HCT116 (cell line): Measurements from ENCODE around the gene BEND6. TPM values are rescaled to one million over a fixed set of nuclear protein-coding genes. Genes with fewer than 3 reads are reported as not detected.

ENCODE experiments used
- ATAC-seq: fragments of 200-7000 bp; cut with Tn5 transposase; 2 replicates; pipeline ENCODE4 v1.9.1; 2020; ENCODE audit warnings: mild to moderate bottlenecking, moderate library complexity
- BruUV-seq: library from RNA; stranded (reverse); fragments of 400-500 nt; replicated peaks from 2 replicates; lab custom pipeline; 2021; lab: Mats Ljungman, UMichigan
- CTCF ChIA-PET: fragments of 300-600 bp; sonication (Branson Sonifier 250); formaldehyde crosslinking; loops from one replicate; lab custom pipeline; 2021; ENCODE audit warnings: antibody characterized with exemption; lab: Charles Lee
- POLR2A ChIA-PET: fragments of 300-600, 350-600 bp; sonication (Branson Sonifier 250); formaldehyde crosslinking; loops from one replicate; lab custom pipeline; 2021; ENCODE audit warnings: antibody characterized with exemption; lab: Charles Lee
- RAD21 ChIA-PET, 2 experiments: fragments of 300-600 bp; sonication (Branson Sonifier 250); formaldehyde crosslinking; loops; one replicate each; lab custom pipeline; 2023; ENCODE audit warnings: low total read pairs in 2 of 2; ENCODE audit not compliant: uncharacterized antibody in 2 of 2, unreplicated experiment in 2 of 2, low non-redundant PET in 1 of 2; lab: Charles Lee
- DNase-seq: peaks from one replicate; pipeline ENCODE4 v3.0.0-alpha.2; 2010; ENCODE audit warnings: low read depth, low spot score
- H2AFZ ChIP-seq: fragments of 200-600 bp; shearing (Covaris generic), sonication (generic); 2 replicates; pipeline ENCODE4 v1.6.1; 2017; ENCODE audit warnings: low read depth, mixed run types, mixed read lengths, antibody characterized with exemption, low read length; ENCODE audit not compliant: poor library complexity, severe bottlenecking
- H3K27ac ChIP-seq: 2 replicates; pipeline ENCODE4 v1.5.1; 2012; ENCODE audit warnings: low read depth, low read length
- H3K27me3 ChIP-seq: fragments of 200-600 bp; sonication (generic); 2 replicates; pipeline ENCODE4 v1.6.1; 2016; ENCODE audit warnings: mixed run types, low read length, mixed read lengths; ENCODE audit not compliant: insufficient read depth
- H3K36me3 ChIP-seq, 2 experiments: fragments of 200-500 bp in 1 of 2; fragments of 200-600 bp in 1 of 2; sonication (Bioruptor generic) in 1 of 2; sonication (generic) in 1 of 2; 2 replicates each; pipeline versions ENCODE4 v1.5.1 to v1.6.1; 2014 to 2016; ENCODE audit warnings: low read length in 2 of 2, inconsistent platforms in 1 of 2, mixed read lengths in 1 of 2, mixed run types in 1 of 2; ENCODE audit not compliant: insufficient read depth in 2 of 2, control insufficient read depth in 1 of 2
- H3K4me1 ChIP-seq, 2 experiments: fragments of 200-600 bp in 1 of 2; sonication (generic) in 1 of 2; 2 replicates each; pipeline versions ENCODE4 v1.5.1 to v1.6.1; 2012 to 2017; ENCODE audit warnings: low read length in 2 of 2, inconsistent platforms in 1 of 2, mild to moderate bottlenecking in 1 of 2, mixed read lengths in 1 of 2, mixed run types in 1 of 2, moderate library complexity in 1 of 2; ENCODE audit not compliant: insufficient read depth in 2 of 2, control insufficient read depth in 1 of 2
- H3K4me2 ChIP-seq: fragments of 200-600 bp; sonication (generic); 2 replicates; pipeline ENCODE4 v1.6.1; 2017; ENCODE audit warnings: mixed run types, low read length, mixed read lengths
- H3K4me3 ChIP-seq, 2 experiments: fragments of 200-600 bp in 1 of 2; sonication (generic) in 1 of 2; replicated peaks in 1 of 2; 2 replicates each; pipeline ENCODE4 v1.5.1; 2011 to 2016; ENCODE audit warnings: low read length in 2 of 2, control low read depth in 1 of 2, low read depth in 1 of 2, mild to moderate bottlenecking in 1 of 2, mixed read lengths in 1 of 2, mixed run types in 1 of 2
- H3K79me2 ChIP-seq: fragments of 200-600 bp; sonication (generic); 2 replicates; pipeline ENCODE4 v1.6.1; 2017; ENCODE audit warnings: mild to moderate bottlenecking, mixed run types, low read length, moderate library complexity, mixed read lengths; ENCODE audit not compliant: insufficient read depth
- H3K9ac ChIP-seq: fragments of 200-600 bp; sonication (generic); 2 replicates; pipeline ENCODE4 v1.6.1; 2016; ENCODE audit warnings: low read length, mixed read lengths
- H3K9me2 ChIP-seq: fragments of 200-600 bp; sonication (generic), shearing (Covaris generic); 2 replicates; pipeline ENCODE4 v1.6.1; 2017; ENCODE audit warnings: mixed run types, mild to moderate bottlenecking, moderate library complexity; ENCODE audit not compliant: insufficient read depth
- H3K9me3 ChIP-seq, 2 experiments: fragments of 200-500 bp in 1 of 2; fragments of 200-600 bp in 1 of 2; sonication (Bioruptor generic) in 1 of 2; sonication (generic) in 1 of 2; 2 replicates each; pipeline ENCODE4 v1.6.1; 2014 to 2017; ENCODE audit warnings: low read length in 2 of 2, mixed read lengths in 2 of 2, inconsistent platforms in 1 of 2, low read depth in 1 of 2, mild to moderate bottlenecking in 1 of 2, mixed run types in 1 of 2, moderate library complexity in 1 of 2; ENCODE audit not compliant: control insufficient read depth in 1 of 2, insufficient read depth in 1 of 2
- H4K20me1 ChIP-seq: fragments of 200-600 bp; sonication (generic), shearing (Covaris generic); 2 replicates; pipeline ENCODE4 v1.6.1; 2017; ENCODE audit warnings: mixed run types, mild to moderate bottlenecking, moderate library complexity; ENCODE audit not compliant: insufficient read depth
- CBX3 ChIP-seq: IDR thresholded peaks from 2 replicates; pipeline ENCODE4 v1.6.1; 2012; ENCODE audit warnings: low read depth
- CEBPB ChIP-seq: IDR thresholded peaks from 2 replicates; pipeline ENCODE4 v1.6.1; 2012; ENCODE audit warnings: low read depth
- EGR1 ChIP-seq: IDR thresholded peaks from 2 replicates; pipeline ENCODE4 v1.6.1; 2012; ENCODE audit warnings: low read depth
- ELF1 ChIP-seq: IDR thresholded peaks from 2 replicates; pipeline ENCODE4 v1.6.1; 2012; ENCODE audit warnings: low read depth, borderline replicate concordance
- EZH2 ChIP-seq: fragments of 200-600 bp; sonication (generic); IDR thresholded peaks from 2 replicates; pipeline ENCODE4 v1.6.1; 2017; ENCODE audit warnings: antibody characterized with exemption, mixed run types
- EZH2phosphoT487 ChIP-seq: fragments of 200-600 bp; IDR thresholded peaks from 2 replicates; pipeline ENCODE4 v1.6.1; 2018; ENCODE audit warnings: antibody characterized with exemption, borderline replicate concordance
- FOSL1 ChIP-seq: IDR thresholded peaks from 2 replicates; pipeline ENCODE4 v1.6.1; 2012; ENCODE audit warnings: low read depth
- JUND ChIP-seq: IDR thresholded peaks from 2 replicates; pipeline ENCODE4 v1.6.1; 2012
- POLR2AphosphoS5 ChIP-seq: IDR thresholded peaks from 2 replicates; pipeline ENCODE4 v1.6.1; 2011; ENCODE audit warnings: mild to moderate bottlenecking, low read depth, low read length, moderate library complexity
- RAD21 ChIP-seq: IDR thresholded peaks from 2 replicates; pipeline ENCODE4 v1.6.1; 2012; ENCODE audit warnings: low read depth, mild to moderate bottlenecking
- SP1 ChIP-seq: IDR thresholded peaks from 2 replicates; pipeline ENCODE4 v1.6.1; 2012; ENCODE audit warnings: low read depth
- SRF ChIP-seq: IDR thresholded peaks from 2 replicates; pipeline ENCODE4 v1.6.1; 2012; ENCODE audit warnings: low read depth
- ZFX ChIP-seq: fragments of 450-650 bp; IDR thresholded peaks from 2 replicates; pipeline ENCODE4 v1.6.1; 2017
- ZNF274 ChIP-seq: fragments of 200-500 bp; sonication (Bioruptor generic); IDR thresholded peaks from 2 replicates; pipeline ENCODE4 v1.6.1; 2014; ENCODE audit warnings: mild to moderate bottlenecking, low read depth, low read length, inconsistent platforms
- intact Hi-C: fragments of 100-400 bp; cut with micrococcal nuclease; formaldehyde crosslinking; loops from 2 replicates; pipeline ENCODE4 v1.10.0; 2022
- total RNA-seq: library from RNA; stranded (reverse); gene quantifications from one replicate; pipeline ENCODE4 v1.2.1, GENCODE V29; 2021; ENCODE audit not compliant: unreplicated experiment
- TF ChIP-seq, protein P1 (sequence below): IDR thresholded peaks from 2 replicates; pipeline ENCODE4 v1.6.1; 2012; ENCODE audit warnings: low read depth
- TF ChIP-seq, protein P2 (sequence below): IDR thresholded peaks from 2 replicates; pipeline ENCODE4 v1.6.1; 2011; ENCODE audit warnings: mild to moderate bottlenecking, low read length, moderate library complexity; ENCODE audit not compliant: insufficient replicate concordance; ENCODE audit errors: extremely low read depth
- TF ChIP-seq, protein P3 (sequence below), 3 experiments: fragments of 200-600 bp in 1 of 3; sonication (generic) in 1 of 3; IDR thresholded peaks in 2 of 3; conservative IDR thresholded peaks in 1 of 3; 2 replicates each; pipeline ENCODE4 v1.5.1; 2012 to 2017; ENCODE audit warnings: low read depth in 2 of 3, low read length in 2 of 3, antibody characterized with exemption in 1 of 3, borderline replicate concordance in 1 of 3, control low read depth in 1 of 3, mild to moderate bottlenecking in 1 of 3, mixed read lengths in 1 of 3, mixed run types in 1 of 3, moderate library complexity in 1 of 3; ENCODE audit not compliant: insufficient read depth in 1 of 3
- TF ChIP-seq, protein P4 (sequence below): IDR thresholded peaks from 2 replicates; pipeline ENCODE4 v1.6.1; 2012
- TF ChIP-seq, protein P5 (sequence below): IDR thresholded peaks from 2 replicates; pipeline ENCODE4 v1.6.1; 2012

The BEND6 gene
- total RNA-seq, 1 experiment from 2014 or later: 4.0 TPM

DNA sequence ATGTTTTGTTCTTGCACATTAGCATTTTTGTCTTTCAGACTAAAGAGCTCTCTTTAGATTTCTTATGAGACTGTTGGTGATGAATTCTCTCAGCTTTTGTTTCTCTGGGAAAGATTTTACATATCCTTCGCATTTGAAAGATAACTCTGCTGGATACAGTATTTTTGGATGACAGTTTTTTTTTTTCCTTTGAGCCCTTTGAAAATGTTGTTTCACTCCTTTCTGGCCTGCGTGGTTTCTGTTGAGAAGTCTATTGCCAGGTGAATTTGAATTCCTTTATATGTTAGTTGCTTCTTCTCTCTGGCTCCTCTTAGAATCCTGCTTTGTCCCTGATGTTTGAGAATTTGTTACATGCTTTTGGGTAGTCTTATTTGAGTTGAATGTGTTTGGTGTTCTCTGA is 69.4 kb downstream of the BEND6 start:
- no peak overlapping the region for H2AFZ ChIP-seq
- intact Hi-C loops: loop anchor here (10.0 kb wide), 1 partner anchor 290 kb away; the partner anchor contains the start of gene PRIM2
- H3K27me3 ChIP-seq: no peaks in the 10 kb centered on the region
- H3K27ac ChIP-seq: no peak overlapping the region
- H3K9ac ChIP-seq: no peak overlapping the region
- no peaks in the 10 kb centered on the region for H4K20me1 ChIP-seq
- no peak overlapping the region for H3K4me3 ChIP-seq
- no peaks in the 10 kb centered on the region for H3K36me3 ChIP-seq
- H3K9me2 ChIP-seq: no peaks in the 10 kb centered on the region
- no TSS peak for BruUV-seq
- H3K79me2 ChIP-seq: no peaks in the 10 kb centered on the region
- TF ChIP-seq SP1 (no peak), FOSL1 (no peak), EZH2phosphoT487 (no peak), JUND (no peak), RAD21 (no peak), ZFX (no peak), EZH2 (no peak), EGR1 (no peak), ELF1 (no peak), POLR2AphosphoS5 (no peak), SRF (no peak), ZNF274 (no peak), CBX3 (no peak), CEBPB (no peak)
- TF ChIP-seq, protein P1, sequence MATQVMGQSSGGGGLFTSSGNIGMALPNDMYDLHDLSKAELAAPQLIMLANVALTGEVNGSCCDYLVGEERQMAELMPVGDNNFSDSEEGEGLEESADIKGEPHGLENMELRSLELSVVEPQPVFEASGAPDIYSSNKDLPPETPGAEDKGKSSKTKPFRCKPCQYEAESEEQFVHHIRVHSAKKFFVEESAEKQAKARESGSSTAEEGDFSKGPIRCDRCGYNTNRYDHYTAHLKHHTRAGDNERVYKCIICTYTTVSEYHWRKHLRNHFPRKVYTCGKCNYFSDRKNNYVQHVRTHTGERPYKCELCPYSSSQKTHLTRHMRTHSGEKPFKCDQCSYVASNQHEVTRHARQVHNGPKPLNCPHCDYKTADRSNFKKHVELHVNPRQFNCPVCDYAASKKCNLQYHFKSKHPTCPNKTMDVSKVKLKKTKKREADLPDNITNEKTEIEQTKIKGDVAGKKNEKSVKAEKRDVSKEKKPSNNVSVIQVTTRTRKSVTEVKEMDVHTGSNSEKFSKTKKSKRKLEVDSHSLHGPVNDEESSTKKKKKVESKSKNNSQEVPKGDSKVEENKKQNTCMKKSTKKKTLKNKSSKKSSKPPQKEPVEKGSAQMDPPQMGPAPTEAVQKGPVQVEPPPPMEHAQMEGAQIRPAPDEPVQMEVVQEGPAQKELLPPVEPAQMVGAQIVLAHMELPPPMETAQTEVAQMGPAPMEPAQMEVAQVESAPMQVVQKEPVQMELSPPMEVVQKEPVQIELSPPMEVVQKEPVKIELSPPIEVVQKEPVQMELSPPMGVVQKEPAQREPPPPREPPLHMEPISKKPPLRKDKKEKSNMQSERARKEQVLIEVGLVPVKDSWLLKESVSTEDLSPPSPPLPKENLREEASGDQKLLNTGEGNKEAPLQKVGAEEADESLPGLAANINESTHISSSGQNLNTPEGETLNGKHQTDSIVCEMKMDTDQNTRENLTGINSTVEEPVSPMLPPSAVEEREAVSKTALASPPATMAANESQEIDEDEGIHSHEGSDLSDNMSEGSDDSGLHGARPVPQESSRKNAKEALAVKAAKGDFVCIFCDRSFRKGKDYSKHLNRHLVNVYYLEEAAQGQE: no peak
- TF ChIP-seq, protein P2, sequence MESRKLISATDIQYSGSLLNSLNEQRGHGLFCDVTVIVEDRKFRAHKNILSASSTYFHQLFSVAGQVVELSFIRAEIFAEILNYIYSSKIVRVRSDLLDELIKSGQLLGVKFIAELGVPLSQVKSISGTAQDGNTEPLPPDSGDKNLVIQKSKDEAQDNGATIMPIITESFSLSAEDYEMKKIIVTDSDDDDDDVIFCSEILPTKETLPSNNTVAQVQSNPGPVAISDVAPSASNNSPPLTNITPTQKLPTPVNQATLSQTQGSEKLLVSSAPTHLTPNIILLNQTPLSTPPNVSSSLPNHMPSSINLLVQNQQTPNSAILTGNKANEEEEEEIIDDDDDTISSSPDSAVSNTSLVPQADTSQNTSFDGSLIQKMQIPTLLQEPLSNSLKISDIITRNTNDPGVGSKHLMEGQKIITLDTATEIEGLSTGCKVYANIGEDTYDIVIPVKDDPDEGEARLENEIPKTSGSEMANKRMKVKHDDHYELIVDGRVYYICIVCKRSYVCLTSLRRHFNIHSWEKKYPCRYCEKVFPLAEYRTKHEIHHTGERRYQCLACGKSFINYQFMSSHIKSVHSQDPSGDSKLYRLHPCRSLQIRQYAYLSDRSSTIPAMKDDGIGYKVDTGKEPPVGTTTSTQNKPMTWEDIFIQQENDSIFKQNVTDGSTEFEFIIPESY: no peak
- TF ChIP-seq, protein P3, sequence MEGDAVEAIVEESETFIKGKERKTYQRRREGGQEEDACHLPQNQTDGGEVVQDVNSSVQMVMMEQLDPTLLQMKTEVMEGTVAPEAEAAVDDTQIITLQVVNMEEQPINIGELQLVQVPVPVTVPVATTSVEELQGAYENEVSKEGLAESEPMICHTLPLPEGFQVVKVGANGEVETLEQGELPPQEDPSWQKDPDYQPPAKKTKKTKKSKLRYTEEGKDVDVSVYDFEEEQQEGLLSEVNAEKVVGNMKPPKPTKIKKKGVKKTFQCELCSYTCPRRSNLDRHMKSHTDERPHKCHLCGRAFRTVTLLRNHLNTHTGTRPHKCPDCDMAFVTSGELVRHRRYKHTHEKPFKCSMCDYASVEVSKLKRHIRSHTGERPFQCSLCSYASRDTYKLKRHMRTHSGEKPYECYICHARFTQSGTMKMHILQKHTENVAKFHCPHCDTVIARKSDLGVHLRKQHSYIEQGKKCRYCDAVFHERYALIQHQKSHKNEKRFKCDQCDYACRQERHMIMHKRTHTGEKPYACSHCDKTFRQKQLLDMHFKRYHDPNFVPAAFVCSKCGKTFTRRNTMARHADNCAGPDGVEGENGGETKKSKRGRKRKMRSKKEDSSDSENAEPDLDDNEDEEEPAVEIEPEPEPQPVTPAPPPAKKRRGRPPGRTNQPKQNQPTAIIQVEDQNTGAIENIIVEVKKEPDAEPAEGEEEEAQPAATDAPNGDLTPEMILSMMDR (IDR thresholded peaks at IDR 0.05 in 2 of 3, conservative IDR thresholded peaks at IDR 0.05 in 1 of 3; ENCODE audit: borderline replicate concordance in 1 of 3, insufficient read depth in 1 of 3, low read depth in 2 of 3, low read length in 2 of 3): no peak
- TF ChIP-seq, protein P4, sequence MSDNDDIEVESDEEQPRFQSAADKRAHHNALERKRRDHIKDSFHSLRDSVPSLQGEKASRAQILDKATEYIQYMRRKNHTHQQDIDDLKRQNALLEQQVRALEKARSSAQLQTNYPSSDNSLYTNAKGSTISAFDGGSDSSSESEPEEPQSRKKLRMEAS: no peak
- TF ChIP-seq, protein P5, sequence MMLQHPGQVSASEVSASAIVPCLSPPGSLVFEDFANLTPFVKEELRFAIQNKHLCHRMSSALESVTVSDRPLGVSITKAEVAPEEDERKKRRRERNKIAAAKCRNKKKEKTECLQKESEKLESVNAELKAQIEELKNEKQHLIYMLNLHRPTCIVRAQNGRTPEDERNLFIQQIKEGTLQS: no peak
- peaks cover 3 to 7% of the 10 kb centered on the region in 2 experiments for H3K4me1 ChIP-seq
- H3K9me3 ChIP-seq: peaks cover 0 to 6% of the 10 kb centered on the region in 2 experiments; a peak in 1 of 4 replicates
- DNase-seq: no peak
- CTCF ChIA-PET: interaction anchor here (1.3 kb wide), 1 partner anchor 34 kb away, joined by 3 read pairs; no protein-coding TSS in a partner anchor
- POLR2A ChIA-PET: no interaction called here
- RAD21 ChIA-PET: no interaction called here
- no peak overlapping the region for H3K4me2 ChIP-seq
- ATAC-seq: no peak
